Naive B cell (primary cell): ENCODE measurements around the gene GRAP. TPM values are rescaled to one million over a fixed set of nuclear protein-coding genes. Genes with fewer than 3 reads are reported as not detected.

Experiments used
- ATAC-seq, 2 donors: fragments of 150-1000 bp; cut with Tn5 transposase; 2 replicates each; pipeline ENCODE4 v1.10.0; 2021; ENCODE audit warnings: low read depth in 2 of 2, mild to moderate bottlenecking in 2 of 2, moderate library complexity in 2 of 2
- DNase-seq: peaks from one replicate; pipeline ENCODE4 v3.0.0; 2022
- H3K27ac Mint-ChIP-seq, 6 donors: one replicate each; pipeline ENCODE4 v1.8.0; 2020 to 2022; ENCODE audit warnings: mild to moderate bottlenecking in 6 of 6, mixed read lengths in 6 of 6, moderate library complexity in 5 of 6, inconsistent platforms in 2 of 6
- H3K27me3 Mint-ChIP-seq, 3 donors: one replicate each; pipeline ENCODE4 v1.8.0; 2021 to 2022; ENCODE audit warnings: mixed read lengths in 3 of 3, mild to moderate bottlenecking in 1 of 3
- H3K36me3 Mint-ChIP-seq, 2 donors: one replicate each; pipeline ENCODE4 v1.8.0; 2020 to 2022; ENCODE audit warnings: mixed read lengths in 2 of 2, inconsistent platforms in 1 of 2, mild to moderate bottlenecking in 1 of 2
- H3K4me1 Mint-ChIP-seq, 3 donors: one replicate each; pipeline ENCODE4 v1.8.0; 2020 to 2022; ENCODE audit warnings: mixed read lengths in 3 of 3, inconsistent platforms in 1 of 3, mild to moderate bottlenecking in 1 of 3, moderate library complexity in 1 of 3
- H3K4me3 Mint-ChIP-seq, 8 donors: one replicate each; pipeline ENCODE4 v1.8.0; 2020 to 2022; ENCODE audit warnings: mild to moderate bottlenecking in 8 of 8, mixed read lengths in 8 of 8, moderate library complexity in 8 of 8, inconsistent platforms in 2 of 8
- H3K9me3 Mint-ChIP-seq, 7 donors: one replicate each; pipeline ENCODE4 v1.8.0; 2020 to 2022; ENCODE audit warnings: mixed read lengths in 7 of 7, mild to moderate bottlenecking in 5 of 7, inconsistent platforms in 2 of 7, moderate library complexity in 1 of 7
- polyA plus RNA-seq, 6 donors: library from polyadenylated mRNA; unstranded; fragments of 300-500 nt; fragmentation: Illumina TruSeq; gene quantifications; one replicate each; pipeline ENCODE4 v1.2.3, GENCODE V29; 2021; ENCODE audit warnings: low read depth in 6 of 6

GRAP gene
- polyA plus RNA-seq, 6 donors from 2014 or later = 46.2 to 90.5 (median 52.6) TPM

- ATAC-seq (no peak), DNase-seq (no peak)
- H3K36me3 Mint-ChIP-seq = no peaks in the 10 kb centered on the region
- no peaks in the 10 kb centered on the region for H3K9me3 Mint-ChIP-seq
- no peak overlapping the region for H3K4me3 Mint-ChIP-seq
- peak overlapping the region in 1 of 6 donors; percentile 27 for H3K27ac Mint-ChIP-seq
- no peaks in the 10 kb centered on the region for H3K27me3 Mint-ChIP-seq
- H3K4me1 Mint-ChIP-seq = no peaks in the 10 kb centered on the region
Measured at GRCh38 chr17:18974407-18975149, 72.2 kb downstream of the GRAP start.

GRCh38 chr17:18971801-18972200 is 75.0 kb downstream of the GRAP start:
- H3K9me3 Mint-ChIP-seq = no peaks in the 10 kb centered on the region
- no peaks in the 10 kb centered on the region for H3K4me1 Mint-ChIP-seq
- DNase-seq (no peak), ATAC-seq (no peak)
- no peak overlapping the region for H3K27ac Mint-ChIP-seq
- H3K36me3 Mint-ChIP-seq = no peaks in the 10 kb centered on the region
- H3K4me3 Mint-ChIP-seq = no peak overlapping the region
- no peaks in the 10 kb centered on the region for H3K27me3 Mint-ChIP-seq

Other genes starting within 250 kb of the GRAP start
- 10 to 100 TPM; 40.1 to 53.3 (median 46.1) TPM for gene PRPSAP2, start 188.8 kb downstream of the GRAP start, polyA plus RNA-seq
- under 1 TPM in 5 of 6 donors, not detected in 1; 0.06 to 0.17 (median 0.10) TPM for gene SLC5A10, start 94.8 kb downstream of the GRAP start, polyA plus RNA-seq
- 1 to 10 TPM; 2.5 to 4.4 (median 2.9) TPM for gene FAM83G, start 42.2 kb downstream of the GRAP start, polyA plus RNA-seq
- 1 to 10 TPM in 5 of 6 donors, not detected in 1; 3.5 to 7.2 (median 4.4) TPM for gene GRAPL, start 80.6 kb upstream of the GRAP start, polyA plus RNA-seq
- gene EPN2, start 190.4 kb upstream of the GRAP start, polyA plus RNA-seq = 10 to 100 TPM in 5 of 6 donors, 1 to 10 TPM in 1; 9.8 to 35.0 (median 28.9) TPM